ENCODE data around the gene WSCD2. TPM values are rescaled to one million over a fixed set of nuclear protein-coding genes. Genes with fewer than 3 reads are reported as not detected.

The WSCD2 gene
- total RNA-seq, 1 donor from 2014 or later = 1.7 TPM

GRCh38 chr12:108116254-108116653 lies 12.8 kb upstream of the WSCD2 start:
- Histone ChIP-seq H3K27ac (no peak overlapping the region), H3K4me1 (no peaks in the 10 kb centered on the region), H3K27me3 (peaks cover 6% of the 10 kb centered on the region), H3K4me3 (no peak overlapping the region), H3K36me3 (no peaks in the 10 kb centered on the region), H3K9me3 (no peaks in the 10 kb centered on the region)
- TF ChIP-seq CTCF (IDR thresholded peaks at IDR 0.05) = no peak
- ATAC-seq (no peak), DNase-seq (no peak)
- intact Hi-C loops (cut with DNase I) = no loop called here

- no peak for TF ChIP-seq CTCF (IDR thresholded peaks at IDR 0.05)
- no peaks in the 10 kb centered on the region for H3K9me3 ChIP-seq
- intact Hi-C loops (cut with DNase I) = no loop called here
- no peak overlapping the region for H3K4me3 ChIP-seq
- no peaks in the 10 kb centered on the region for H3K4me1 ChIP-seq
- no peak for ATAC-seq
- H3K27ac ChIP-seq = no peak overlapping the region
- peaks cover 6% of the 10 kb centered on the region for H3K27me3 ChIP-seq
- DNase-seq = no peak
- H3K36me3 ChIP-seq = no peaks in the 10 kb centered on the region
These were observed 12.4 kb upstream of the WSCD2 start for GRCh38 chr12:108116699-108117098.

- TF ChIP-seq CTCF (IDR thresholded peaks at IDR 0.05) = no peak
- H3K4me1 ChIP-seq = no peaks in the 10 kb centered on the region
- H3K4me3 ChIP-seq = no peak overlapping the region
- no peak for DNase-seq
- intact Hi-C loops (cut with DNase I) = no loop called here
- H3K27ac ChIP-seq = no peak overlapping the region
- H3K36me3 ChIP-seq = no peaks in the 10 kb centered on the region
- H3K9me3 ChIP-seq = no peaks in the 10 kb centered on the region
- ATAC-seq = no peak
- H3K27me3 ChIP-seq = peaks cover 6% of the 10 kb centered on the region
These were observed 11.8 kb upstream of the WSCD2 start for GRCh38 chr12:108117163-108117849.

GRCh38 chr12:108117902-108118301 lies 11.2 kb upstream of the WSCD2 start:
- Histone ChIP-seq H3K27me3 (peaks cover 6% of the 10 kb centered on the region), H3K4me3 (no peak overlapping the region), H3K36me3 (no peaks in the 10 kb centered on the region), H3K9me3 (no peaks in the 10 kb centered on the region), H3K4me1 (no peaks in the 10 kb centered on the region), H3K27ac (no peak overlapping the region)
- no peak for DNase-seq
- ATAC-seq = no peak
- intact Hi-C loops (cut with DNase I) = no loop called here
- TF ChIP-seq CTCF (IDR thresholded peaks at IDR 0.05) = no peak

- peaks cover 6% of the 10 kb centered on the region for H3K27me3 ChIP-seq
- no peak overlapping the region for H3K27ac ChIP-seq
- intact Hi-C loops (cut with DNase I) = no loop called here
- H3K4me1 ChIP-seq = no peaks in the 10 kb centered on the region
- peak; percentile 72 for ATAC-seq
- TF ChIP-seq CTCF (IDR thresholded peaks at IDR 0.05) = no peak
- no peak for DNase-seq
- H3K4me3 ChIP-seq = no peak overlapping the region
- no peaks in the 10 kb centered on the region for H3K9me3 ChIP-seq
- no peaks in the 10 kb centered on the region for H3K36me3 ChIP-seq
These were observed 9.7 kb upstream of the WSCD2 start for GRCh38 chr12:108119126-108119973.
